Endothelial cell of umbilical vein (primary cell): ENCODE measurements around the gene RPGR.

Experiments used
- CTCF ChIP-seq, 2 donors: IDR thresholded peaks; 1 replicate in 1 of 2; 2 replicates in 1 of 2; pipeline ENCODE4 v1.5.1; 2011; ENCODE audit warnings: low read length in 2 of 2, mild to moderate bottlenecking in 2 of 2, moderate library complexity in 2 of 2, control low read depth in 1 of 2, inconsistent platforms in 1 of 2, low read depth in 1 of 2; ENCODE audit not compliant: insufficient read depth in 1 of 2; ENCODE audit errors: extremely low read depth in 1 of 2
- MAX ChIP-seq: IDR thresholded peaks from 2 replicates; pipeline ENCODE4 v1.6.1; 2011; ENCODE audit not compliant: insufficient read depth, insufficient read length
- MYC ChIP-seq: IDR thresholded peaks from one replicate; pipeline ENCODE4 v1.6.1; 2011; ENCODE audit warnings: mild to moderate bottlenecking, low read depth, low read length
- POLR2AphosphoS5 ChIP-seq: IDR thresholded peaks from 2 replicates; pipeline ENCODE4 v1.6.1; 2012; ENCODE audit warnings: low read depth, mild to moderate bottlenecking, control low read depth, low read length, moderate library complexity; ENCODE audit not compliant: insufficient read depth

GRCh38 chrX:38320819-38321218 is 6.5 kb downstream of the RPGR start:
- no peak for TF ChIP-seq CTCF (IDR thresholded peaks at IDR 0.05; ENCODE audit: extremely low read depth in 1 of 2, insufficient read depth in 1 of 2, low read depth in 1 of 2, low read length in 2 of 2)
- TF ChIP-seq MAX = no peak
- no peak for TF ChIP-seq MYC
- TF ChIP-seq POLR2AphosphoS5 = no peak
